Chondrocyte (in vitro differentiated cells): ENCODE measurements around the gene SGPP1. TPM values are rescaled to one million over a fixed set of nuclear protein-coding genes. Genes with fewer than 3 reads are reported as not detected.
A peak's percentile ranks its signal among the peaks of the same experiment; 100 is the strongest.

ENCODE experiments used
- DNase-seq: peaks from one replicate; pipeline ENCODE4 v3.0.0; 2021; ENCODE audit warnings: mixed read lengths, low spot score
- H3K27ac Mint-ChIP-seq: one replicate; pipeline ENCODE4 v1.8.0; 2021; ENCODE audit warnings: mild to moderate bottlenecking, moderate library complexity, mixed read lengths; ENCODE audit not compliant: unreplicated experiment
- H3K27me3 Mint-ChIP-seq: 2 replicates; pipeline ENCODE4 v1.8.0; 2021; ENCODE audit warnings: low read depth, mixed read lengths
- H3K36me3 Mint-ChIP-seq: 2 replicates; pipeline ENCODE4 v1.8.0; 2021; ENCODE audit warnings: low read depth, mixed read lengths
- H3K4me1 Mint-ChIP-seq: 2 replicates; pipeline ENCODE4 v1.8.0; 2021; ENCODE audit warnings: low read depth, mild to moderate bottlenecking, mixed read lengths
- H3K4me3 Mint-ChIP-seq: one replicate; pipeline ENCODE4 v1.8.0; 2021; ENCODE audit warnings: mild to moderate bottlenecking, moderate library complexity, mixed read lengths; ENCODE audit not compliant: unreplicated experiment
- H3K9me3 Mint-ChIP-seq: 2 replicates; pipeline ENCODE4 v1.8.0; 2021; ENCODE audit warnings: low read depth, mixed read lengths
- CTCF ChIP-seq: fragments of 200-600 bp; sonication (generic); IDR thresholded peaks from 2 replicates; pipeline ENCODE4 v1.5.0; 2021; ENCODE audit warnings: antibody characterized with exemption, mild to moderate bottlenecking, moderate library complexity
- long read RNA-seq: library from polyadenylated mRNA; stranded (forward); transcript quantifications from one replicate; pipeline ENCODE4 v2.0.0, GENCODE V29; 2021
- total RNA-seq: library from RNA; stranded (reverse); gene quantifications from 3 replicates; pipeline ENCODE4 v1.2.1, GENCODE V29; 2021

Gene SGPP1
- total RNA-seq: 16.5 to 23.3 TPM (median 23.1 TPM) in 3 replicates
- long read RNA-seq, transcript SGPP1-201 (3 exons, 3,312 nt): major isoform, 37 of 42 reads
- long read RNA-seq, partial matches to known transcripts: 0 of 42 reads
- long read RNA-seq, other reads (novel, unspliced or antisense): 5 of 42 reads

- H3K27ac Mint-ChIP-seq: peak within 1 kb of the TSS; percentile 99
- peaks cover 27% of the 10 kb centered on the region for H3K4me1 Mint-ChIP-seq
- no peak for DNase-seq
- TF ChIP-seq CTCF: peak; percentile 65
- H3K4me3 Mint-ChIP-seq: peak within 1 kb of the TSS; percentile 99
- no peaks in the 10 kb centered on the region for H3K36me3 Mint-ChIP-seq
- H3K9me3 Mint-ChIP-seq: no peaks in the 10 kb centered on the region
- H3K27me3 Mint-ChIP-seq: peaks cover 2% of the 10 kb centered on the region
Measured at GRCh38 chr14:63727736-63728728, at the start of gene SGPP1. TSS of gene SGPP1 (minus strand) at chr14:63728065. CDS start at chr14:63727944, 121 bp downstream.

GRCh38 chr14:63777024-63777423, 49.2 kb upstream of the SGPP1 start:
- no peak for DNase-seq
- H3K36me3 Mint-ChIP-seq: no peaks in the 10 kb centered on the region
- TF ChIP-seq CTCF: no peak
- no peaks in the 10 kb centered on the region for H3K27me3 Mint-ChIP-seq
- peak overlapping the region; percentile 84 for H3K27ac Mint-ChIP-seq
- H3K4me3 Mint-ChIP-seq: no peak overlapping the region
- H3K4me1 Mint-ChIP-seq: peaks cover 11% of the 10 kb centered on the region
- no peaks in the 10 kb centered on the region for H3K9me3 Mint-ChIP-seq

- TF ChIP-seq CTCF: no peak
- H3K27ac Mint-ChIP-seq: peak overlapping the region; percentile 2
- no peaks in the 10 kb centered on the region for H3K36me3 Mint-ChIP-seq
- DNase-seq: no peak
- no peaks in the 10 kb centered on the region for H3K27me3 Mint-ChIP-seq
- peaks cover 11% of the 10 kb centered on the region for H3K4me1 Mint-ChIP-seq
- no peak overlapping the region for H3K4me3 Mint-ChIP-seq
- no peaks in the 10 kb centered on the region for H3K9me3 Mint-ChIP-seq
Measured at GRCh38 chr14:63773504-63773903, 45.6 kb upstream of the SGPP1 start.

GRCh38 chr14:63770187-63770807, 42.4 kb upstream of the SGPP1 start:
- Mint-ChIP-seq H3K36me3 (no peaks in the 10 kb centered on the region), H3K27me3 (no peaks in the 10 kb centered on the region), H3K27ac (no peak overlapping the region), H3K9me3 (no peaks in the 10 kb centered on the region), H3K4me3 (no peak overlapping the region), H3K4me1 (peaks cover 4% of the 10 kb centered on the region)
- DNase-seq: no peak
- peak; percentile 88 for TF ChIP-seq CTCF

GRCh38 chr14:63766611-63767010, 38.7 kb upstream of the SGPP1 start:
- no peak for DNase-seq
- no peak for TF ChIP-seq CTCF
- no peak overlapping the region for H3K27ac Mint-ChIP-seq
- no peaks in the 10 kb centered on the region for H3K36me3 Mint-ChIP-seq
- H3K4me1 Mint-ChIP-seq: no peaks in the 10 kb centered on the region
- no peak overlapping the region for H3K4me3 Mint-ChIP-seq
- H3K27me3 Mint-ChIP-seq: no peaks in the 10 kb centered on the region
- no peaks in the 10 kb centered on the region for H3K9me3 Mint-ChIP-seq
